PC-3 (cell line): ENCODE results near the gene SYNE4. TPM values are rescaled to one million over a fixed set of nuclear protein-coding genes. Genes with fewer than 3 reads are reported as not detected.

Experiments used
- ATAC-seq: fragments of 200-7000 bp; cut with Tn5 transposase; 2 replicates; pipeline ENCODE4 v1.9.1; 2020; ENCODE audit warnings: mild to moderate bottlenecking, moderate library complexity
- BruUV-seq: library from RNA; stranded (reverse); fragments of 400-500 nt; replicated peaks from 2 replicates; lab custom pipeline; 2021; lab: Mats Ljungman, UMichigan
- CTCF ChIA-PET: fragments of 300-600 bp; sonication (Branson Sonifier 250); formaldehyde crosslinking; loops from one replicate; lab custom pipeline; 2022; ENCODE audit warnings: antibody characterized with exemption; lab: Charles Lee
- POLR2A ChIA-PET: fragments of 300-600 bp; sonication (Branson Sonifier 250); formaldehyde crosslinking; loops from one replicate; lab custom pipeline; 2022; ENCODE audit warnings: antibody characterized with exemption; ENCODE audit not compliant: unreplicated experiment; lab: Charles Lee
- DNase-seq: peaks from one replicate; pipeline ENCODE4 v3.0.0-alpha.2; 2015
- H2AFZ ChIP-seq: fragments of 300-600 bp; sonication (generic); 2 replicates; pipeline ENCODE4 v1.6.0; 2016; ENCODE audit warnings: antibody characterized with exemption, low read length
- H3F3A ChIP-seq: fragments of 300-600 bp; sonication (generic); one replicate; pipeline ENCODE4 v1.6.0; 2017; ENCODE audit warnings: antibody characterized with exemption, low read length, control low read depth, mild to moderate bottlenecking; ENCODE audit not compliant: unreplicated experiment
- H3K27ac ChIP-seq: fragments of 300-600 bp; sonication (generic); 2 replicates; pipeline ENCODE4 v1.5.1; 2016; ENCODE audit warnings: mild to moderate bottlenecking, low read length
- H3K27me3 ChIP-seq: fragments of 300-600 bp; sonication (generic); 2 replicates; pipeline ENCODE4 v1.6.1; 2016; ENCODE audit warnings: low read length, mixed read lengths
- H3K36me3 ChIP-seq: fragments of 300-600 bp; sonication (generic); 2 replicates; pipeline ENCODE4 v1.6.1; 2016; ENCODE audit warnings: low read depth, mixed run types, low read length, mixed read lengths
- H3K4me1 ChIP-seq: fragments of 300-600 bp; sonication (generic); 2 replicates; pipeline ENCODE4 v1.5.1; 2016; ENCODE audit warnings: low read length; ENCODE audit not compliant: insufficient read depth
- H3K4me2 ChIP-seq: fragments of 300-600 bp; sonication (generic); 2 replicates; pipeline ENCODE4 v1.6.0; 2016; ENCODE audit warnings: low read length
- H3K4me3 ChIP-seq: fragments of 300-600 bp; sonication (generic); 2 replicates; pipeline ENCODE4 v1.5.1; 2016; ENCODE audit warnings: mild to moderate bottlenecking, low read length, mixed read lengths
- H3K79me2 ChIP-seq: fragments of 300-600 bp; sonication (generic); 2 replicates; pipeline ENCODE4 v1.6.1; 2017; ENCODE audit warnings: low read length, mixed read lengths
- H3K9ac ChIP-seq: fragments of 300-600 bp; sonication (generic); 2 replicates; pipeline ENCODE4 v1.6.0; 2016; ENCODE audit warnings: mild to moderate bottlenecking, low read length
- H3K9me2 ChIP-seq: fragments of 300-600 bp; sonication (generic); replicated peaks from 2 replicates; pipeline ENCODE4 v1.6.1; 2016; ENCODE audit warnings: mixed run types, low read length, mixed read lengths
- H3K9me3 ChIP-seq: fragments of 300-600 bp; sonication (generic); 2 replicates; pipeline ENCODE4 v1.6.1; 2016; ENCODE audit warnings: low read length, mixed read lengths
- H4K20me1 ChIP-seq: fragments of 300-600 bp; sonication (generic); 2 replicates; pipeline ENCODE4 v1.6.1; 2016; ENCODE audit warnings: low read length, mixed read lengths
- EZH2 ChIP-seq: fragments of 300-600 bp; sonication (generic); IDR thresholded peaks from one replicate; pipeline ENCODE4 v1.6.1; 2017; ENCODE audit warnings: antibody characterized with exemption, mild to moderate bottlenecking, low read length; ENCODE audit not compliant: unreplicated experiment
- EZH2phosphoT487 ChIP-seq: fragments of 300-600 bp; sonication (generic); IDR thresholded peaks from 2 replicates; pipeline ENCODE4 v1.6.1; 2018; ENCODE audit warnings: mild to moderate bottlenecking, antibody characterized with exemption, low read length, borderline replicate concordance
- intact Hi-C: fragments of 100-400 bp; cut with micrococcal nuclease; formaldehyde crosslinking; loops from 2 replicates; pipeline ENCODE4 v1.9.0; 2023
- total RNA-seq: library from RNA; depleted of rRNA; stranded (reverse); fragments of >200 nt; gene quantifications from 2 replicates; pipeline ENCODE4 v1.2.3, GENCODE V29; 2014
- TF ChIP-seq, protein P1 (sequence below): fragments of 300-600 bp; sonication (generic); conservative IDR thresholded peaks from 2 replicates; pipeline ENCODE4 v1.5.1; 2017; ENCODE audit warnings: antibody characterized with exemption, low read depth, mild to moderate bottlenecking, low read length

The SYNE4 gene
- total RNA-seq, 1 experiment from 2014 or later, result 0.77 TPM

DNA sequence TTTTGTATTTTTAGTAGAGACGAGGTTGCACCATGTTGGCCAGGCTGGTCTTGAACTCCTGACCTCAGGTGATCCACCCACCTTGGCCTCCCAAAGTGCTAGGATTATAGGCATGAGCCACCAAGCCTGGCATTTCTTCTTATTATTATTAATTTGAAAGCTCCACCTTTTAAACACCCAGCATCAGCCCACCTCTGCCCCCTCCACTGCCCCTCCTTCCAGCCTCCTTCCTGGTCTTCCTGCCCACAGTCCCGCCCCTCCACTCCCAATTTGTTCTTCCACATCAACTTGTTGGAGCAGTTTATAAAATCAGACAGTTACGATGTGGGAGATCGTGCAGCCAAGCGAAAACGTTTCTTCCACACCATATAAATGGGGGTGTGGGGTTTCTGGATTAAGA, 31.9 kb upstream of the SYNE4 start:
- no peaks in the 10 kb centered on the region for H3K79me2 ChIP-seq
- H4K20me1 ChIP-seq, result no peaks in the 10 kb centered on the region
- no TSS peak for BruUV-seq
- ATAC-seq, result no peak
- no peaks in the 10 kb centered on the region for H3K9me3 ChIP-seq
- no peaks in the 10 kb centered on the region for H3F3A ChIP-seq
- H2AFZ ChIP-seq, result no peak overlapping the region
- no peaks in the 10 kb centered on the region for H3K27me3 ChIP-seq
- intact Hi-C loops, result no loop called here
- no peak for DNase-seq
- no peaks in the 10 kb centered on the region for H3K4me1 ChIP-seq
- no peak for TF ChIP-seq EZH2phosphoT487
- no peak for TF ChIP-seq EZH2
- H3K36me3 ChIP-seq, result no peaks in the 10 kb centered on the region
- no peak overlapping the region for H3K4me2 ChIP-seq
- ChIA-PET POLR2A (no interaction called here), CTCF (interaction anchor here (0.7 kb wide), 1 partner anchor 10 kb away, joined by 3 read pairs; no protein-coding TSS in a partner anchor)
- H3K27ac ChIP-seq, result no peak overlapping the region
- H3K4me3 ChIP-seq, result no peak overlapping the region
- H3K9ac ChIP-seq, result no peak overlapping the region
- H3K9me2 ChIP-seq, result no peaks in the 10 kb centered on the region

DNA sequence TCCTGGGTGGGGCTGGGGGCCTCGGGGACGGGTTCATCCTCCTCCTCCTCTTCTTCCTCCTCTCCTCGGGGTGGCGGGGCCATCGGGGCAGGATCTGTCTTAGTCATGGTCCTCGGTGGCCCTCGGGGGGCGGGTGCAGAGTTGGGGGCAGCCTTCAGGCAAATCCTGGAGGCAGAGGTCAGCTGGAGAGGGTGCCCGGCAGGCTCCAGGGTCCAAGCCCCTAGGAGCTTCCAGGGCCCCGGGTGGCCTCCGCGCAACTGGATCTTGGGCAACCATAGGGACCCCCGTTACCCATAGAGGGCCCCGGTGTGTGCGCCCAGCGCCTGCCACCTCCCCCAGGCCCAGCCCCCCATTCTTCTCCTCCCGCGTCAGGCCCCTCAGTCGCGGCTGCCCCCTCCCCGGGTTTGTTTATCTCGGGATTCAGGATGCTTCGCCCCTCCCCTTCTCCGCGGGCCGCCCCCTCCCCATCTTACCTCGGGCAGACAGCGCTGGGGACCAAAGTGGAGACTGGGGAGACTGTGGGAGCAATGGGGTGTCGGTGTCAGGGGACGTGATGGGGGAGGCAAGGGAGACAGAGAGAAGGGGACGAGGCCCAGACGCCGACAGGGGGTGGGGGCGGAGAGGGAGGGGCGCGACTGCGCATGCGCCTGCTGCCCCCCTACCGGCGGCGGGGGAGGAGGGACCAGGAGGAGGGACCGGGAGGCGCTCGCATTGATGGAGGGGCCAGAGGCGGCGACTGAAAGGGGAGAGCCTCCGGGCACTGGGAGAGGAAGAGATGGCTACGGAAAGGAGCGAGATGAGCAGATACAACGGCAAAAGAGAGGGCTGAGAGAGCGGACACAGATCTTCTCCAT, 23.9 kb upstream of the SYNE4 start, which contains the start of gene CLIP3:
Gene CLIP3, minus strand, starts transcription at position 623 of the 854 bp plus-strand sequence. Its CDS starts 516 bp downstream, at position 107.
- ChIA-PET CTCF (no interaction called here), POLR2A (no interaction called here)
- H3K9ac ChIP-seq, result no peak within 1 kb of the TSS
- H3K4me3 ChIP-seq, result no peak within 1 kb of the TSS
- H2AFZ ChIP-seq, result no peak within 1 kb of the TSS
- no peaks in the 10 kb centered on the region for H3K9me3 ChIP-seq
- intact Hi-C loops, result no loop called here
- DNase-seq (no peak), ATAC-seq (no peak)
- no peaks in the 10 kb centered on the region for H3K27me3 ChIP-seq
- H3K4me1 ChIP-seq, result no peaks in the 10 kb centered on the region
- H3F3A ChIP-seq, result no peaks in the 10 kb centered on the region
- no peak within 1 kb of the TSS for H3K4me2 ChIP-seq
- no peaks in the 10 kb centered on the region for H4K20me1 ChIP-seq
- no peak for TF ChIP-seq EZH2phosphoT487
- no peak for TF ChIP-seq EZH2
- TF ChIP-seq, protein P1, sequence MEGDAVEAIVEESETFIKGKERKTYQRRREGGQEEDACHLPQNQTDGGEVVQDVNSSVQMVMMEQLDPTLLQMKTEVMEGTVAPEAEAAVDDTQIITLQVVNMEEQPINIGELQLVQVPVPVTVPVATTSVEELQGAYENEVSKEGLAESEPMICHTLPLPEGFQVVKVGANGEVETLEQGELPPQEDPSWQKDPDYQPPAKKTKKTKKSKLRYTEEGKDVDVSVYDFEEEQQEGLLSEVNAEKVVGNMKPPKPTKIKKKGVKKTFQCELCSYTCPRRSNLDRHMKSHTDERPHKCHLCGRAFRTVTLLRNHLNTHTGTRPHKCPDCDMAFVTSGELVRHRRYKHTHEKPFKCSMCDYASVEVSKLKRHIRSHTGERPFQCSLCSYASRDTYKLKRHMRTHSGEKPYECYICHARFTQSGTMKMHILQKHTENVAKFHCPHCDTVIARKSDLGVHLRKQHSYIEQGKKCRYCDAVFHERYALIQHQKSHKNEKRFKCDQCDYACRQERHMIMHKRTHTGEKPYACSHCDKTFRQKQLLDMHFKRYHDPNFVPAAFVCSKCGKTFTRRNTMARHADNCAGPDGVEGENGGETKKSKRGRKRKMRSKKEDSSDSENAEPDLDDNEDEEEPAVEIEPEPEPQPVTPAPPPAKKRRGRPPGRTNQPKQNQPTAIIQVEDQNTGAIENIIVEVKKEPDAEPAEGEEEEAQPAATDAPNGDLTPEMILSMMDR, result no peak
- H3K27ac ChIP-seq, result no peak within 1 kb of the TSS
- H3K79me2 ChIP-seq, result no peaks in the 10 kb centered on the region
- no peaks in the 10 kb centered on the region for H3K9me2 ChIP-seq
- no TSS peak for BruUV-seq
- H3K36me3 ChIP-seq, result no peaks in the 10 kb centered on the region

DNA sequence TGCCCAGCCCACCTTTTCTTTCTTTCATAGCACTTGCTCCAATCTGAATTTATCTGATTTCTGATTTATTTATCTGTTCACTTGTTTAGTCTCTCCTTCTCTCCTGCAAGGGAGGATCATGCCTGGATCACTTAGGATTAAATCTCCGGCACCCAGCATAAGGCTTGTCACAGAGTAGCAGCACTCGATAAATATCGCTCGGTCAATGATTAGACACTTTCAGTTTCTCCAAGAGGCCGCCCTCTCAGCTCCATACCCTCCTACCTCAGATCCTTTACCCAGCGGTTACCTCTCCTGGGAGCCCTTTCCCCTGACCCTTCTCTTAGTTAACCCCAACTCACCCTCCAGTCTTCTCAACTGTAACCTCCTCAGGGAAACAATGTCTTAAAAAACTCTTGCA, 22.7 kb upstream of the SYNE4 start:
- Histone ChIP-seq H3K4me1 (no peaks in the 10 kb centered on the region), H3K4me3 (no peak overlapping the region), H3F3A (no peaks in the 10 kb centered on the region), H3K79me2 (no peaks in the 10 kb centered on the region), H4K20me1 (no peaks in the 10 kb centered on the region), H2AFZ (no peak overlapping the region), H3K27me3 (no peaks in the 10 kb centered on the region), H3K9ac (no peak overlapping the region), H3K36me3 (no peaks in the 10 kb centered on the region), H3K4me2 (no peak overlapping the region), H3K27ac (no peak overlapping the region), H3K9me3 (no peaks in the 10 kb centered on the region), H3K9me2 (no peaks in the 10 kb centered on the region)
- no peak for DNase-seq
- TF ChIP-seq, protein P1, result no peak
- TF ChIP-seq EZH2phosphoT487 (no peak), EZH2 (no peak)
- ChIA-PET POLR2A (no interaction called here), CTCF (no interaction called here)
- intact Hi-C loops, result no loop called here
- no peak for ATAC-seq
- no TSS peak for BruUV-seq
